HUDEP-2 (cell line): ENCODE data around the gene CHPF2.

Experiments
- DNase-seq, 76 experiments: peaks; one replicate each; lab custom pipeline; 2025; ENCODE audit not compliant: unreplicated experiment in 76 of 76; lab: John Stamatoyannopoulos, UW

Gene CHPF2

GRCh38 chr7:151231080-151231479, 1.2 kb upstream of the CHPF2 start:
- DNase-seq = no peak

GRCh38 chr7:151232917-151233701, 826 bp downstream of the CHPF2 start:
- DNase-seq = peak in 67 of 76 experiments; percentile 6 to 72 (median 45)

- no peak for DNase-seq
These were observed 1.5 kb downstream of the CHPF2 start for GRCh38 chr7:151233804-151234203.

DNA sequence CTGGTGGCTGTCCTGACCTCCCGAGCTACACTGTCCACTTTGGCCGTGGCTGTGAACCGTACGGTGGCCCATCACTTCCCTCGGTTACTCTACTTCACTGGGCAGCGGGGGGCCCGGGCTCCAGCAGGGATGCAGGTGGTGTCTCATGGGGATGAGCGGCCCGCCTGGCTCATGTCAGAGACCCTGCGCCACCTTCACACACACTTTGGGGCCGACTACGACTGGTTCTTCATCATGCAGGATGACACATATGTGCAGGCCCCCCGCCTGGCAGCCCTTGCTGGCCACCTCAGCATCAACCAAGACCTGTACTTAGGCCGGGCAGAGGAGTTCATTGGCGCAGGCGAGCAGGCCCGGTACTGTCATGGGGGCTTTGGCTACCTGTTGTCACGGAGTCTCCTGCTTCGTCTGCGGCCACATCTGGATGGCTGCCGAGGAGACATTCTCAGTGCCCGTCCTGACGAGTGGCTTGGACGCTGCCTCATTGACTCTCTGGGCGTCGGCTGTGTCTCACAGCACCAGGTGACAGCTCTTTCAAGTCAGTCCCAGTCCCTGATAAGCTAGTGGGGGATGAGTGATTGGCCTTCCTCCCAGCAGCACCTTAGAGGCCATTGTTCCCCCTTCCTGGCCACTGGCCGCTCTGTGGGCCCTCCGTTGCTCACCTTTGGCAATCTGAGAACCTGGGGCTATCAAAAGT, 3.0 kb downstream of the CHPF2 start:
- DNase-seq = no peak

DNA sequence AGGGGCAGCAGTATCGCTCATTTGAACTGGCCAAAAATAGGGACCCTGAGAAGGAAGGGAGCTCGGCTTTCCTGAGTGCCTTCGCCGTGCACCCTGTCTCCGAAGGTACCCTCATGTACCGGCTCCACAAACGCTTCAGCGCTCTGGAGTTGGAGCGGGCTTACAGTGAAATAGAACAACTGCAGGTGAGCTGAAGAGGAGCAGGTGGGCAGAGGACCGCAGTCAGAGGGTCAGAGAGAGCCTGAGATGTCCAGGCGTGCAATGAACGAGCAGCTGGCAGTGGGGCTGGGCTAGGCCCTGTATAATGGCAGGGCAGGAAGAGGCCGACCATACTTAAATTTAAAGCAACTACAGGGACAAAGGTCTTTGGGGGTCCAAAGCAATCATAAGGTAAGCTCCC, 4.1 kb downstream of the CHPF2 start:
- no peak for DNase-seq

DNA sequence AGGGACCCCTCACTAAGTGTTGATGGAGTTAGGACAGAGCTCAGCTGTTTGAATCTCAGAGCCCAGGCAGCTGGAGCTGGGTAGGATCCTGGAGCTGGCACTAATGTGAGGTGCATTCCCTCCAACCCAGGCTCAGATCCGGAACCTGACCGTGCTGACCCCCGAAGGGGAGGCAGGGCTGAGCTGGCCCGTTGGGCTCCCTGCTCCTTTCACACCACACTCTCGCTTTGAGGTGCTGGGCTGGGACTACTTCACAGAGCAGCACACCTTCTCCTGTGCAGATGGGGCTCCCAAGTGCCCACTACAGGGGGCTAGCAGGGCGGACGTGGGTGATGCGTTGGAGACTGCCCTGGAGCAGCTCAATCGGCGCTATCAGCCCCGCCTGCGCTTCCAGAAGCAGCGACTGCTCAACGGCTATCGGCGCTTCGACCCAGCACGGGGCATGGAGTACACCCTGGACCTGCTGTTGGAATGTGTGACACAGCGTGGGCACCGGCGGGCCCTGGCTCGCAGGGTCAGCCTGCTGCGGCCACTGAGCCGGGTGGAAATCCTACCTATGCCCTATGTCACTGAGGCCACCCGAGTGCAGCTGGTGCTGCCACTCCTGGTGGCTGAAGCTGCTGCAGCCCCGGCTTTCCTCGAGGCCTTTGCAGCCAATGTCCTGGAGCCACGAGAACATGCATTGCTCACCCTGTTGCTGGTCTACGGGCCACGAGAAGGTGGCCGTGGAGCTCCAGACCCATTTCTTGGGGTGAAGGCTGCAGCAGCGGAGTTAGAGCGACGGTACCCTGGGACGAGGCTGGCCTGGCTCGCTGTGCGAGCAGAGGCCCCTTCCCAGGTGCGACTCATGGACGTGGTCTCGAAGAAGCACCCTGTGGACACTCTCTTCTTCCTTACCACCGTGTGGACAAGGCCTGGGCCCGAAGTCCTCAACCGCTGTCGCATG, 5.2 kb downstream of the CHPF2 start:
- DNase-seq = no peak

GRCh38 chr7:151238190-151238810, 6.0 kb downstream of the CHPF2 start:
- DNase-seq = no peak

DNA sequence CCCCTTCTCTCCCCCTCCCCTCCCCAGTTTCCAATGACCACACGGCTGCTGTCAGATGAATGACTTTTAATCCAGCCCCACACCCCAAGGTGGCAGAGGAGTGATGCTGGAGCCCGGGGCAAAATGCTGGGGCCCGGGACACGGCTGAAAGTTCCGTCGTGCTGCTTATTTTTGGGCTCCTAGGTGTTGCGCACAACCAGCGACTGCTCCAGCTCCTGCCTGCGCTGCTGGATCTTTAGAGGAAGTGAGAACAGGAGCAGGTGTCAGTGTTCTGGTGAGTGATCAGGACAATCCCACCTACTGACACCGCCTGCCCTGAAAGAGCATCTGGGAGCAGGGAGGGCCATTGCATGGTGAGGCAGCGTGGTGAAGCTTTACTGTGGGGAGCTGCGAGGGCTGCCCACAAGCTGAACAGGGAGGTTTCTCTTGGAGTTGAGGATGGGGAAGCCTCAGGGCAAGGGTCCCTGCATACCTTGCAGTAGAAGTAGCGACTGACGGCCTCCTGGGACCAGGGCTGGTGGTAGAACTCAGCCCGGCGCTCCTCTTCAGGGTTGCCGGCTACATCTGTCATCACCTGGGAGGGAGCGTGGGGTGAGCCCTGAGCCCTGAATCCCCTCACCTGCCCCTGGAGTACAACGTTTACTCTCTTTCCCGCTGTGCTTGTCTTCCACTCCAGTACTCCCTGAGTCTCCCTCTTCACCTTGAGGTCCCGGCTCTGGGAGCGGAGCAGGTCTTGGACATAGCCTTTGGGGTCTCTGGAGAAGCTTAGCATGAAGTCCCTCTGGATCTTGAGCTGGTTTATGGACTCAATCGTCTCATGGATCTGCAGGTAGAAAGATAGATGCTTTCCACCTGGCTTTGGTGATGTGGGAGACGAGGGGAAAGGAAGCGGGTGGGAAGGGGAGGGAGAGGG, 6.9 kb downstream of the CHPF2 start:
- DNase-seq = no peak

DNA sequence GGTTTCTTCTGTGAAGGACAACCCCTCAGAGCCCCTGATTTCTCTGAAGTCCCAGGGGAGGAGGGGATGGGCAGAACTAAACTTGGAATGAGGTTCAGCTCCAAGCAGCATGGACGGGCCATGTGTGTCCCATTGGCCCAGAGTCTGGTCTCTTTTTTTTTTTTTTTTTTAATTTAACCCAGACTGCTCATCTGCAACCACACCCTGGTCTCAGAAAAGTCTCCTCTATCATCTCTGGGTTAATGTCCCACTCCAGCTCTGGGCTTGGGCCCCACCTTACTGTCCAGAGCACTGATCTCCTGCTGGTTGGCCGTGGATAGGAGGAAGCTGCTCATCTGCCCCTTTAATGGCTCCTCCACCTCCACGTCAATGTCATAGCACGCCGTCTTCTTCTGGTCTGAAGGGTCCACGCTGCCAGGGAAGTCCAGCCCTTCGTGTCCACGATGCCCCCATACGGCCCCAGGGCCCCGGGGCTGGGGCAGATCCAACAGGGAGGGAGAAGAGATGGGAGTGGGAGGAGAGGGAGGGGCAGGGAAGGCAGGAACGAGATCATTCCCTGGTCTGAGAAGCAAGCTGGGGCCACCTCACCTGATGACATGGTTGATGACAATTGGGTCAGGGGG, 7.7 kb downstream of the CHPF2 start:
- DNase-seq = no peak

DNA sequence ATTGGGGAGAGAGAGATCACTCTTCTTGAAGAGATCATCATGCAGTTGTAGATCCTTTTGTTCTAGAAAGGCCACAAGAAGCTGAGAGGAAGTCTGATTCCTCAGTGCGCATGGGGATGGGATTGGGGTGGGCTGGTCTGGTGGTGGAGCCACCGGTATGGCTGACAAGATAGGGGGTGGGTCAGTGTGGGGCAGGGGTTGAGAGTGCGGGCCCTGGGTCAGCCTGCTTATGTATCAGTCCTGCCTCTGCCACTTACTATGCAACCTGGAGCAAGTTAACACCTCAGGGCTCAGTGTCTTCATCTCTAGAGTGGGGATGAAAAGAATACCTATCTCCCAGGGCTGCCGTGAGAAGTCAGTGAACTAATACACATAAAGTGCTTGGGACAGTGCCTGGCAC, 8.3 kb downstream of the CHPF2 start:
- DNase-seq = no peak

GRCh38 chr7:151240942-151241754, 8.9 kb downstream of the CHPF2 start:
- DNase-seq = no peak

DNA sequence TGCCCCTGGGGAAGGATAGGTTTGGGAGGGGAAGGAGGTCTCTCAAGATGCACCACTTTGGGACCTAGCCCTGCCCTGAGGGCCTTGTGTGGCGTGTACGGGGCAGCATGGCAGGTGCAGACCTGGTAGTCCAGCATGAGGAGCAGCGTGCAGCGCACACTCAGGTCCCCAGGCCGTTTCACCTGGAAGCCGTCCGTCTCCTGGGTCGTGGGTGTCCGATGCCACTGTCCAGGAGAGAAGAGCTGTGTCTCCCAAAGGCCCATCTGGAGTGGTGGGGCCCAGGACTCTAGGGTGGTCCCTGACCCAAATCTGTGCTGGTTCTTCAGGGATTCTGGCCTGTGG, 9.4 kb downstream of the CHPF2 start:
- DNase-seq = no peak

DNA sequence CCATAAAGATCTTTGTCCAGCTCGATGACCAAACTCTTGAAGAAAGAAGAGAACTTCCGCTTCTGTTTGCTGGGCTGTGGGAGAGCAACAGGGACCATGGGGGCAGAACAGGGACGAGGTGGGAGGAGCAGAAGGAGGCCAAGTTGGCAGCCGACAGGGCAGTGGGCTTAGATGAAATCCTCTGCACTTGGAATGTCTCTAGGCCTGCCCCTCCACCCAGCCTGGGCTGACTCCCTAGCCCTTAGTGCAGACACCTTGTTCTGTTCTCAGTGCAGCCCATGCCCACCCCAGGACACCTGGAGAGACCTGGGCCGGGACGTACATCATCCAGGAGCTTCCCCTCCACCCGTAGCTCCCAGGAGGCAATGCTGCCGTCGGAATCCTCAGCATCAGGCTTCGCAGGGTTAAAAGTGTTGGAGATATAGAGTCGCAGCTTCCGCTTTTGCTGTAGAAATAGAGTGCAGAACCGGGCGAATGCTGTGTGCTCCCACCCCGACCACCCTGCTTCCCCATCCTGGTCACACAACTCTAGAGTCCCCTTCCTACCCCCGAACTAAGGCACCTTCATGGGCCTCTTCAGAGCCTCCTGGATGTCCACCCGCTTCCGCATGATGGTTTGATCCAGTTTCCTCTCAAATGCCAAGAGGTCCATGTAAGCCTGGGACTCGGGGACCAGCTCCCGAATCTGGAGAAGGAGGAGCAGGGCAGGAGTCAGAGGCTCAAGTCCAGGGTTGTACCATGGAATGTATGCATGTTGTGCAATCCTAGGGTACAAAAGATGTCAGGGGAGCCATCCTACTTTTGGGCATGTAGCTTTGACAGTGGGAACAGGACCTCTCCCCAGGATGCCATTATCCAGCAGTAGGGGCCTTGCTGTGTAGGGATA, 10.1 kb downstream of the CHPF2 start:
- no peak for DNase-seq

GRCh38 chr7:151243045-151243349, 10.7 kb downstream of the CHPF2 start:
- no peak for DNase-seq

DNA sequence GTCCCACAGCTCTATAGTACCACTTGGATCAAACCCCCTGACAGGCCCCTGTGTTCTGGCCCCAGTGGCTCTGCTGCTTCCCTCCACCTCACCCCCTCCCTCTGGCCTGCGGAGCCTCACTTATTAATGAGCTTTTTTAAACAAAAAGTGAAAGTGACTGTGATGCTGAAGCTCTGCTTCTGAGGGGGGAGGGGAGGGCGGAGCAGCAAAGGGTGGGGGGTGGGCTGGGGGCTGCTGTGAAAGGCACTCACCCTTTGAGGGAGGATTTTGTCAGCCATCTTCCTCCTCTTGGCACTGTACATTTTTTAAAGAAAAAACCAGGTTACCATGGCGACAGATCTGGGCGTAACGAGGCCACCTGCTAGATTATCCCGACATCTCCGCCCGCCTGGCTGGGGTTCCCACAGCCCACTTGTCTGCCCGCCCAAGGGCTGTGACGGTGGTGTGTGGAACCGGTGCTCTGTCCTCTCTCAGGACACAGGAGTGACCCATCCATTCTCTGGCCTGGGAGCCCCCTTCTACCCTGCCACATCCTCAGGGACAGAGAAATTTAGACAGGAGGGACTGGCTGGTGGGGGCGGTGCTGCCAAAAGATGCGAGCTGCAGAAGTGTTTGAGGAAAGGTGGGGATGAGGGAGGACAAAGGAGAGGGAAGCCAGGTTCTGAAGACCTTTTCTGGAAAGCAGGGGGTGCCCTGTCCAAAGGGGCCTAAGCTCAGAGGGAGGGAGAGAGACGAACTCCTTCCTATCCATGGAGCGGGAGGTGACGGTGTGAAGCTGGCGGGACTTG, 11.3 kb downstream of the CHPF2 start:
- peak in 5 of 76 experiments; percentile 7 to 34 (median 17) for DNase-seq

DNA sequence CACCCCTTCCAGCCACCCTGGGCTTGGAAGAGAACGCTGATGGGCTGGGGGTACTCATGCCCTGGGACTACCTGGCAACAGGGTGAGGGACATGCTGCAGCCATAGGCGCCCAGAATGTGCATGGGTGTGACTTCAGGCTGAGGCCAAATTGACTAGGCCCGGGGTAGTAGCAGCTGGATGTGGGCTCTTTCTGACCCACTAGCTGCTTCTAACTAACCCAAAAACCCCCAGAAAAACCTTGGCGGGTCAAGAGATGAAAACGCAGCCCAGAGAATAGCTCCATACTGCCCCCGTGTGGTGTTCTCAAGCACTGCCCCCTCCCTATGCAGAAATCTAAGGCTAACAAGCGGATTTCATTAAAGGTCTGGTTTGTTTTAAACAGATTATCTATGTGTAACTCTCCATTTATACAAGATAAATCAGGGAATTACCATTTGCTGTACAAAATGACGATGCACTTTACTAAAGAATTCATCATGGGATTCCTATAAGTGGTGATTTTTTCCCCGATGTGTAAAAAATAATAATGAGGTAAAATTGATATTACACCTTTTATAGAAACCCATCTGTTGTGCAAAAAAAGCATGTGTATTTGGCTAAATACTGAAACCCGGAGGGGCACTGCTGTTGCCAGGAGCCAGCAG, 12.0 kb downstream of the CHPF2 start:
- DNase-seq = peak in 38 of 76 experiments; percentile 5 to 54 (median 25)
